Osteoblast (primary cell): ENCODE results near the gene BCL6B. TPM values are rescaled to one million over a fixed set of nuclear protein-coding genes. Genes with fewer than 3 reads are reported as not detected.

ENCODE experiments used
- DNase-seq: peaks from one replicate; pipeline ENCODE4 v3.0.0; 2011; ENCODE audit warnings: low spot score, mixed read lengths; ENCODE audit not compliant: insufficient read length; ENCODE audit errors: missing footprints
- H2AFZ ChIP-seq: 2 replicates; pipeline ENCODE4 v1.6.0; 2011; ENCODE audit warnings: mild to moderate bottlenecking, low read length
- H3K27ac ChIP-seq: 2 replicates; pipeline ENCODE4 v1.5.1; 2011; ENCODE audit warnings: mild to moderate bottlenecking, low read depth, low read length, moderate library complexity
- H3K27me3 ChIP-seq: 2 replicates; pipeline ENCODE4 v1.6.0; 2012; ENCODE audit warnings: mild to moderate bottlenecking, control low read depth, inconsistent platforms, low read length, moderate library complexity; ENCODE audit not compliant: insufficient read depth
- H3K36me3 ChIP-seq: 2 replicates; pipeline ENCODE4 v1.5.1; 2011; ENCODE audit warnings: mild to moderate bottlenecking, low read length, control low read depth, moderate library complexity; ENCODE audit not compliant: insufficient read depth
- H3K4me1 ChIP-seq: 2 replicates; pipeline ENCODE4 v1.5.1; 2011; ENCODE audit warnings: mild to moderate bottlenecking, low read length, control low read depth, moderate library complexity; ENCODE audit not compliant: insufficient read depth
- H3K4me2 ChIP-seq: 2 replicates; pipeline ENCODE4 v1.6.0; 2011; ENCODE audit warnings: mild to moderate bottlenecking, low read length; ENCODE audit not compliant: insufficient read depth
- H3K4me3 ChIP-seq: fragments of 200-600 bp; sonication (generic); 3 replicates; pipeline ENCODE4 v1.5.1; 2012; ENCODE audit warnings: mild to moderate bottlenecking, low read length, inconsistent platforms; ENCODE audit not compliant: insufficient read depth
- H3K79me2 ChIP-seq: 2 replicates; pipeline ENCODE4 v1.6.0; 2012; ENCODE audit warnings: mild to moderate bottlenecking, low read length, control low read depth, inconsistent platforms; ENCODE audit not compliant: insufficient read depth
- H3K9me3 ChIP-seq: 2 replicates; pipeline ENCODE4 v1.5.1; 2011; ENCODE audit warnings: low read depth, low read length, control low read depth
- H4K20me1 ChIP-seq: 2 replicates; pipeline ENCODE4 v1.6.0; 2012; ENCODE audit warnings: mild to moderate bottlenecking, low read length, control low read depth; ENCODE audit not compliant: insufficient read depth
- CTCF ChIP-seq: IDR thresholded peaks from 2 replicates; pipeline ENCODE4 v1.5.1; 2011; ENCODE audit warnings: mild to moderate bottlenecking, low read depth, low read length, moderate library complexity; ENCODE audit errors: extremely low read depth
- total RNA-seq: library from RNA; depleted of rRNA; stranded (reverse); fragments of >200 nt; gene quantifications from 2 replicates; pipeline ENCODE4 v1.2.3, GENCODE V29; 2012

BCL6B gene
- total RNA-seq, 1 donor, result not detected

GRCh38 chr17:7039832-7040231 lies 17.0 kb downstream of the BCL6B start:
- H2AFZ ChIP-seq, result no peak overlapping the region
- peaks cover 27% of the 10 kb centered on the region for H3K27me3 ChIP-seq
- no peaks in the 10 kb centered on the region for H3K79me2 ChIP-seq
- no peak overlapping the region for H3K4me3 ChIP-seq
- TF ChIP-seq CTCF, result no peak
- peak; percentile 66 for DNase-seq
- no peaks in the 10 kb centered on the region for H3K36me3 ChIP-seq
- H3K9me3 ChIP-seq, result no peaks in the 10 kb centered on the region
- no peak overlapping the region for H3K27ac ChIP-seq
- H3K4me2 ChIP-seq, result no peak overlapping the region
- no peaks in the 10 kb centered on the region for H4K20me1 ChIP-seq
- peaks cover 21% of the 10 kb centered on the region for H3K4me1 ChIP-seq

GRCh38 chr17:7041607-7042500 lies 19.0 kb downstream of the BCL6B start:
- H3K4me1 ChIP-seq, result peaks cover 11% of the 10 kb centered on the region
- peak; percentile 67 for DNase-seq
- H3K27me3 ChIP-seq, result peaks cover 38% of the 10 kb centered on the region
- H3K27ac ChIP-seq, result no peak overlapping the region
- no peaks in the 10 kb centered on the region for H3K79me2 ChIP-seq
- H3K9me3 ChIP-seq, result no peaks in the 10 kb centered on the region
- H3K4me2 ChIP-seq, result no peak overlapping the region
- H4K20me1 ChIP-seq, result no peaks in the 10 kb centered on the region
- no peaks in the 10 kb centered on the region for H3K36me3 ChIP-seq
- no peak for TF ChIP-seq CTCF
- no peak overlapping the region for H3K4me3 ChIP-seq
- H2AFZ ChIP-seq, result no peak overlapping the region

- no peaks in the 10 kb centered on the region for H4K20me1 ChIP-seq
- no peak for DNase-seq
- peaks cover 38% of the 10 kb centered on the region for H3K27me3 ChIP-seq
- H3K79me2 ChIP-seq, result no peaks in the 10 kb centered on the region
- peaks cover 11% of the 10 kb centered on the region for H3K4me1 ChIP-seq
- H3K4me2 ChIP-seq, result peak overlapping the region; percentile 78
- H3K4me3 ChIP-seq, result peak overlapping the region; percentile 63
- no peaks in the 10 kb centered on the region for H3K36me3 ChIP-seq
- no peak overlapping the region for H2AFZ ChIP-seq
- H3K27ac ChIP-seq, result no peak overlapping the region
- no peak for TF ChIP-seq CTCF
- no peaks in the 10 kb centered on the region for H3K9me3 ChIP-seq
Observed at GRCh38 chr17:7042501-7043181, 19.8 kb downstream of the BCL6B start.

- TF ChIP-seq CTCF, result no peak
- Histone ChIP-seq H3K4me2 (peak overlapping the region; percentile 78), H3K9me3 (no peaks in the 10 kb centered on the region), H3K4me1 (peaks cover 11% of the 10 kb centered on the region), H3K27me3 (peaks cover 38% of the 10 kb centered on the region), H3K4me3 (peak overlapping the region; percentile 63), H2AFZ (peak overlapping the region; percentile 51), H3K27ac (no peak overlapping the region), H4K20me1 (no peaks in the 10 kb centered on the region), H3K79me2 (no peaks in the 10 kb centered on the region), H3K36me3 (no peaks in the 10 kb centered on the region)
- peak; percentile 68 for DNase-seq
Observed at GRCh38 chr17:7043182-7043496, 20.3 kb downstream of the BCL6B start.
